GM21825 (cell line): ENCODE measurements around the gene BICC1.

Experiments used
- ATAC-seq: cut with Tn5 transposase; IDR thresholded peaks from one replicate; pipeline ENCODE4 v1.9.1; 2021; ENCODE audit warnings: mild to moderate bottlenecking, moderate library complexity; ENCODE audit not compliant: unreplicated experiment

The BICC1 gene

GRCh38 chr10:58645416-58646146, 132.9 kb downstream of the BICC1 start:
- no peak for ATAC-seq

GRCh38 chr10:58647376-58648112, 134.9 kb downstream of the BICC1 start:
- no peak for ATAC-seq

GRCh38 chr10:58648131-58648530, 135.5 kb downstream of the BICC1 start:
- ATAC-seq: no peak

GRCh38 chr10:58651040-58651439, 138.4 kb downstream of the BICC1 start:
- ATAC-seq: no peak

GRCh38 chr10:58651742-58652141, 139.1 kb downstream of the BICC1 start:
- ATAC-seq: no peak

- ATAC-seq: no peak
These were observed 140.5 kb downstream of the BICC1 start for GRCh38 chr10:58653139-58653538.

GRCh38 chr10:58660575-58661255, 148.0 kb downstream of the BICC1 start:
- no peak for ATAC-seq

- ATAC-seq: no peak
These were observed 148.7 kb downstream of the BICC1 start for GRCh38 chr10:58661336-58661735.

GRCh38 chr10:58661902-58662301, 149.2 kb downstream of the BICC1 start:
- no peak for ATAC-seq

- ATAC-seq: no peak
These were observed 149.6 kb downstream of the BICC1 start for GRCh38 chr10:58662314-58662713.

- no peak for ATAC-seq
These were observed 152.7 kb downstream of the BICC1 start for GRCh38 chr10:58665361-58665760.

GRCh38 chr10:58666024-58666423, 153.4 kb downstream of the BICC1 start:
- no peak for ATAC-seq

- ATAC-seq: no peak
These were observed 155.1 kb downstream of the BICC1 start for GRCh38 chr10:58667658-58668310.

GRCh38 chr10:58672845-58673244, 160.2 kb downstream of the BICC1 start:
- ATAC-seq: no peak

- no peak for ATAC-seq
These were observed 161.6 kb downstream of the BICC1 start for GRCh38 chr10:58674251-58674650.

GRCh38 chr10:58675321-58675720, 162.6 kb downstream of the BICC1 start:
- no peak for ATAC-seq

GRCh38 chr10:58691528-58691927, 178.9 kb downstream of the BICC1 start:
- ATAC-seq: no peak

- no peak for ATAC-seq
These were observed 181.2 kb downstream of the BICC1 start for GRCh38 chr10:58693919-58694318.

GRCh38 chr10:58695022-58695421, 182.3 kb downstream of the BICC1 start:
- no peak for ATAC-seq

- no peak for ATAC-seq
These were observed 184.1 kb downstream of the BICC1 start for GRCh38 chr10:58696736-58697135.

GRCh38 chr10:58697691-58698090, 185.0 kb downstream of the BICC1 start:
- ATAC-seq: no peak
